Muscle layer of colon (tissue), 2 donors: ENCODE data around the gene PPP5C.
"Not testable (repeated sequence)": the region's sequence is repeated elsewhere in the genome, so short reads cannot be mapped to it uniquely, and the experiment has no call there.

ENCODE experiments used
- H3K27ac ChIP-seq: one replicate; pipeline ENCODE4 v1.7.0; 2013; ENCODE audit warnings: low read depth, mild to moderate bottlenecking, low read length, moderate library complexity
- H3K27me3 ChIP-seq, 2 donors: one replicate each; pipeline ENCODE4 v1.7.0; 2013; ENCODE audit warnings: low read length in 2 of 2, mild to moderate bottlenecking in 2 of 2; ENCODE audit not compliant: insufficient read depth in 2 of 2, control insufficient read depth in 1 of 2
- H3K36me3 ChIP-seq: one replicate; pipeline ENCODE4 v1.7.0; 2013; ENCODE audit warnings: mild to moderate bottlenecking, low read length; ENCODE audit not compliant: insufficient read depth
- H3K4me1 ChIP-seq: one replicate; pipeline ENCODE4 v1.7.0; 2013; ENCODE audit warnings: mild to moderate bottlenecking, low read length; ENCODE audit not compliant: insufficient read depth
- H3K4me3 ChIP-seq, 2 donors: one replicate each; pipeline ENCODE4 v1.7.0; 2013; ENCODE audit warnings: low read length in 2 of 2, low read depth in 1 of 2, mild to moderate bottlenecking in 1 of 2, moderate library complexity in 1 of 2
- H3K9ac ChIP-seq: one replicate; pipeline ENCODE4 v1.7.0; 2013; ENCODE audit warnings: low read length
- H3K9me3 ChIP-seq: one replicate; pipeline ENCODE4 v1.7.0; 2013; ENCODE audit warnings: mild to moderate bottlenecking, low read length
- donor health status: abdominal sarcoma.
- donor health status: Adenocarcinoma of cecum.

The PPP5C gene

DNA sequence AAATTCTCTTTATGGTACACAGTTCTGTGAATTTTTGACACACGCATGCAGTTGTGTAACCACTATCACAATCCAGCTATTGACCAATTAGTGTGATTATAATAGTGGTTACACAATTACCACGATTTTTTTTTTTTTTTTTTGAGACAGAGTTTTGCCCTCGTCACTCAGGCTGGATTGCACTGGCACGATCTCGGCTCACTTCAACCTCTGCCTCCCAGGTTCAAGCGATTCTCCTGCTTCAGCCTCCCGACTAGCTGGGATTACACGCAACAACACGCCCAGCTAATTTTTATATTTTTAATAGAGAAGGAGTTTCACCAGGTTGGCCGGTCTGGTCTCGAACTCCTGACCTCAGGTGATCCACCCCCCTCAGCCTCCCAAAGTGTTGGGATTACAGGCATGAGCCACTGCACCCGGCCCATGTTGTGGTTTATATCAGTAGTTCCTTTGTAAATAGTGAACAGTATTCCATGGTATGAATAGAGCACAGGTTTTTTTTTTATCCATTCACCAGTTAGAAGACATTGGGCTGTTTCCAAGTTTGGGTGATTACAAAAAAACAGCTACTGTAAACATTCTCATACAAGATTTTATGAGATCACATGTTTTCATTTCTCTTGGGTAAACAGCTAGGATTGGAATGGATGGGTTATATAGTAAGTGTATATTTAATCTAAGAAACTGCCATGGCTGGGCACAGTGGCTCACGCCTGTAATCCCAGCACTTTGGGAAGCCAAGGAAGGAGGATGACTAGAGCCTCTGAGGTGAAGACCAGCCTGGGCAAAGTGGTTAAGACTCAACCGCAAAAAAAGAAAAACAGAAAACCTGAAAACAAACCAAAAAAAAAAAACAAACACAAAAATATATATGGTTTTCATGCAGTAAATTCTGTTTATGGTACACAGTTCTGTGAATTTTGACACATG, 33.1 kb upstream of the PPP5C start:
- H3K36me3 ChIP-seq = peaks cover 41% of the 10 kb centered on the region
- H3K27ac ChIP-seq, H3K9me3 ChIP-seq, H3K9ac ChIP-seq, H3K4me3 ChIP-seq, H3K4me1 ChIP-seq, H3K27me3 ChIP-seq: not testable (repeated sequence)

DNA sequence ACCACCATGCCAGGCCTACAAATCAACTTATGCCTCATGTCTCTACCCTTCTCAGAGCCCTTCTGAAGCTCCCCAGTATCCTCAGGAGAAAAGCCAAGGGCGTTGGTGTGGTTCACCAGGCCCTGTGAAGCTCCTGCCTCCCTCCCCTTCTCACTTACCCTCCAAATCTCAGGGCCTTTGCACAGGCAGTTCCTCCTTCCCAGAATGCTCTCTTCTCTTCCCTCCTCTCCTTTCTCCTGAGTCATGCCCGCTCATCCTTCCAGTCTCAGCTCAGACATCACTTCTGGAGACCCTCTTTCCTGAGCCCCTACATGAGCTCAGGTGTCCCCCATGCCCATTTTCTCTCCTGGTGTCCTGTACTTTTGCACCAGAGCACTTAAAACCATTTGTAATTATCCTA, 29.5 kb upstream of the PPP5C start:
- Histone ChIP-seq H3K27me3 (no peaks in the 10 kb centered on the region), H3K36me3 (peaks cover 45% of the 10 kb centered on the region), H3K9me3 (no peaks in the 10 kb centered on the region), H3K4me3 (no peak overlapping the region), H3K9ac (no peak overlapping the region), H3K27ac (no peak overlapping the region), H3K4me1 (no peaks in the 10 kb centered on the region)

DNA sequence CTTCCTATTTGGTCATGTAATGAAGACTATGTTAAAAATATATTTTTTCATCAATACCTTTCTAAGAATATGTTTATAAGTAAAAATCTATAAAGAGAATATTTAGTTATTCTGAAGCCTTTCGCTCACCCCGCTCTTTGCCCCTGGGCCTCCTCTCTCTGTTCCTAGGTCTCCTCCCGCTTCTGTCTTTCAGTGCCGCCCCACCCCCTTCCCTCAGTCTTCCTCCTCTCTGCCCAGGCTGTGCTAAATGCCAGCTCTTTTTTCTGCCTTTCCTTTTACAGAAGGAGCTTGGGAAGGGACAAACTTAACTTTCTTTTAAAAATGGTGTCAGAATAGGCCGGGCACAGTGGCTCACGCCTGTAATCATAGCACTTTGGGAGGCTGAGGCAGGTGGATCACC, 27.3 kb upstream of the PPP5C start:
- Histone ChIP-seq H3K4me3 (no peak overlapping the region), H3K9ac (no peak overlapping the region), H3K36me3 (peaks cover 55% of the 10 kb centered on the region), H3K27me3 (no peaks in the 10 kb centered on the region), H3K27ac (no peak overlapping the region), H3K4me1 (no peaks in the 10 kb centered on the region), H3K9me3 (no peaks in the 10 kb centered on the region)

DNA sequence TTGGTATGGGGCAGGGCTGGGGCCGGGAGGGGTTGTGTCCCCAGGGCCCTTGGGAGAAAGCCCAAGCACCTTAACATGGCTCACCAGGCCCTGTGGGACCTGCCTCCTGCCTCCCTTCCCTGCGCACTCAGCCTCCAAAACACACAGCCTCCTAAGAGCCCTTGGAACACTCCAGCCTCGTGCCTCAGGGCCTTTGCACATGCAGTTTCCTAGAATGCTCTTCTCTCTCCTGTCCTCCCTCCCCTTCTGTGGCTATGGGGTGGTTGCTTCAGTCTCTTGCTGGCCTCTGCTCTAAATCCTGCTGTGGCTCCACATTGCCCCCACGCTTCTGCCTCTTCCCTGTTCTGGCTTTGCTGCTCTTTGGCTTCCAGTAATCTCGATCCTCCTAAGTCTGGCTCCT, 26.3 kb upstream of the PPP5C start:
- no peak overlapping the region for H3K4me3 ChIP-seq
- H3K9ac ChIP-seq = no peak overlapping the region
- peaks cover 61% of the 10 kb centered on the region for H3K36me3 ChIP-seq
- H3K4me1 ChIP-seq = no peaks in the 10 kb centered on the region
- no peaks in the 10 kb centered on the region for H3K9me3 ChIP-seq
- H3K27me3 ChIP-seq = no peaks in the 10 kb centered on the region
- no peak overlapping the region for H3K27ac ChIP-seq

DNA sequence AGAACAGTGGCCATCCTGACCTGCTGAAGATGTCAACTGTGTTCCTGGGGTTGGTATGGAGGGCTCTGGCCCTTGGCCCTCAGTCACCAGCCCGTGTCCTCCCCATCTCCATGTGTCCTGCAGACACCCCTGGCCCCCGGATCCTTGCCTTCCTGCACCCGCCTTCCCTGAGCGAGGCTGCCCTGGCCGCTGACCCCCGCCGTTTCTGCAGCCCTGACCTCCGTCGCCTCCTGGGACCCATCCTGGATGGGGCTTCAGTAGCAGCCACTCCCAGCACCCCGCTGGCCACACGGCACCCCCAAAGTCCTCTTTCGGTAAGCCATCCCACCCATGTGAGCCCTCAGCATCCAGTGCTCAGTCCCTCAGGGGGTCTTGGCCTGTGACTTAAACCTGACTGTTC, 25.2 kb upstream of the PPP5C start:
- Histone ChIP-seq H3K36me3 (peaks cover 72% of the 10 kb centered on the region), H3K27me3 (no peaks in the 10 kb centered on the region), H3K9ac (no peak overlapping the region), H3K27ac (no peak overlapping the region), H3K4me3 (no peak overlapping the region), H3K9me3 (no peaks in the 10 kb centered on the region), H3K4me1 (no peaks in the 10 kb centered on the region)

DNA sequence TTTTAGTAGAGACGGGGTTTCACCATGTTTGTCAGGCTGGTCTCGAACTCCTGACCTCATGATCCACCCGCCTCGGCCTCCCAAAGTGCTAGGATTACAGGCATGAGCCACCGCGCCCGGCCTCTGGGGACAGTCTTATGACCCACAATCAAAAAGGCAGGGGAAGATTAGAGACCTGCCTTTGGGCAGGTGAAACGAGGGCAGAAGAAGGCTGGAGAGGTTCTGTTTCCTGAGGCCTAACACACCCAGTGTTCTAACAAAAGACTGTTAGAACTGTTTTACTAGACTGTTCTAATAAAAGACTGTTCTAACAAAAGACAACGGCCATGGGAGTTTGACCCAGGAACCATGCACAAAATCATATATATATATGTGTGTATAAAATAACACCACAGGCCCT, 23.7 kb upstream of the PPP5C start:
- H3K27ac ChIP-seq, H3K27me3 ChIP-seq, H3K9ac ChIP-seq, H3K4me1 ChIP-seq, H3K9me3 ChIP-seq, H3K4me3 ChIP-seq: not testable (repeated sequence)
- peaks cover 73% of the 10 kb centered on the region for H3K36me3 ChIP-seq

DNA sequence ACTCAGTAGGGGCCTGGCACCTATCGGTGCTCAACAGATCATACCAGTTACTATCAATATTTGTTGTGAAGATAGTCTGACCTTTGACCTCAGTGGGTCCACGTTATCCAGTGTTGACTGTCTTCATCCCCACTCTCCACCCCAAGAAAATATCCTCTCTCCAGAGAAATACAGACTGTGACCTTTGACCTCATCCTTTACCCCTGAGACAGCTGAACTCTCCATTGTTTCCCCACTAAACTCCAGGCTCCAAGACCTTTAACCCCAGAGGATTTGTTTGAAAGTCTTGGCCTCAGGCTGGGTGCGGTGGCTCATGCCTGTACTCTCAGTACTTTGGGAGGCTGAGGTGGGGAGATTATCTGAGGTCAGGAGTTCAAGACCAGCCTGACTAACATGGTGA, 22.6 kb upstream of the PPP5C start:
- Histone ChIP-seq H3K9ac (no peak overlapping the region), H3K36me3 (peaks cover 77% of the 10 kb centered on the region), H3K27ac (no peak overlapping the region), H3K9me3 (peaks cover 8% of the 10 kb centered on the region), H3K4me3 (no peak overlapping the region), H3K4me1 (no peaks in the 10 kb centered on the region), H3K27me3 (no peaks in the 10 kb centered on the region)

DNA sequence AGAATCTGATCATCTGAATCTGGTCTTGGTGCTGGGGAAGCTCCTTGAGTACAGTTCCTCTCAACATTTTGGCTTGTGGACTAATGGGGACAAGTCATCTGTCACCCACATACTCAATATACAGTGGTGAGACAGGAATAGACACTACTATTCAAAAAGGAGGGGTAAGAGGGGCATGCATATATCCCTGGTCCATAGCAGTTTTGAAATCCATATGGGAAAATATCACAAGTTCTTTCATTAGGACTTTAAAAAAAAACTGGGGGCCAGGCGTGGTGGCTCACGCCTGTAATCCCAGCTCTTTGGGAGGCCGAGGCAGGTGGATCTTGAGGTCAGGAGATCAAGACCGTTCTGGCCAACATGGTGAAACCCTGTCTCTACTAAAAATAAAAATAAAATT, 20.3 kb upstream of the PPP5C start:
- Histone ChIP-seq H3K27ac (no peak overlapping the region), H3K4me1 (no peaks in the 10 kb centered on the region), H3K27me3 (no peaks in the 10 kb centered on the region), H3K36me3 (peaks cover 83% of the 10 kb centered on the region), H3K9ac (no peak overlapping the region), H3K4me3 (no peak overlapping the region), H3K9me3 (peaks cover 8% of the 10 kb centered on the region)

DNA sequence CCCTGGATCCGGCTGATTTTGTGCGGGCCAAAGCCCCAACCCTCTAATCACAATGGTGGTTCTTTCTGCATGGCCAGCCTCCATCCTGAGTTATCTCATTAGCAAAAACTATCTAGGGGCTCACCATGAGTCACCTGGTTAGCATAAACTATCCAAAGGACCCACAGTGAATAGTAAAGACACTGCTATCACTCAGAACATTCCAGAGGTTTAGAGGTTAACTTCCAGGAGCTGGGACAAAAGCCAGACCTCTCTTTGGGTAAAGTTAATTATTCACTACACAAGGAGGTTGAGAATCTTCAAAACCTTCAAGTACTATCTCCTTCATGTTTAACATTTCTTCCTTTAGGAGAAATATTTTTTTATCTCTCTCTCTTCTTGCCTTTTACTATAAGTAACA, 18.8 kb upstream of the PPP5C start:
- H3K36me3 ChIP-seq = peaks cover 80% of the 10 kb centered on the region
- H3K9me3 ChIP-seq = peaks cover 8% of the 10 kb centered on the region
- H3K9ac ChIP-seq = no peak overlapping the region
- no peaks in the 10 kb centered on the region for H3K4me1 ChIP-seq
- no peak overlapping the region for H3K27ac ChIP-seq
- no peak overlapping the region for H3K4me3 ChIP-seq
- no peaks in the 10 kb centered on the region for H3K27me3 ChIP-seq

DNA sequence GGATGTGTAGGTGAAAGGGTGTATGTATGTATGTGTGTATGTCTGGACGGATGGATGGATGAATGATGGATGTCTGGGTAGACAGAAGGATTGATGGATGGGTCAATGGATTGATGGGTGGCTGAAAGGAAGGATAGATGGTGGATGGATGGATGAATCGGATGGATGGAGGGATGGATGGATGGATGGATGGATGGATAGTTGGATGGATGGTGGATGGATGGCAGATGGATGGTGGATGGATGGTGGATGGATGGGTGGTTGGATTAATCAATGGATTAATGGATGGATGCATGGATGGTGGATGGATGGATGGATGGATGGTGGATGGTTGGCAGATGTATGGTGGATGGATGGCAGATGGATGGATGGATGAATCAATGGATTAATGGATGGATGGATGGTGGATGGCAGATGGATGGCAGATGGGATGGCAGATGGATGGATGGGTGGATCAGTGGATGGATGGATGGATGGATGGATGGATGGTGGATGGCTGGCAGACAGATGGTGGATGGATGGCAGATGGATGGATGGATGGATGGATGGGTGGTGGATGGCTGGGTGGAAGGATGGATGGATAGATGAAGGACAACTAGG, 16.5 kb upstream of the PPP5C start:
- Histone ChIP-seq H3K9me3 (peaks cover 8% of the 10 kb centered on the region), H3K4me1 (no peaks in the 10 kb centered on the region), H3K4me3 (no peak overlapping the region), H3K27me3 (no peaks in the 10 kb centered on the region), H3K27ac (no peak overlapping the region), H3K9ac (no peak overlapping the region), H3K36me3 (peaks cover 61% of the 10 kb centered on the region)

DNA sequence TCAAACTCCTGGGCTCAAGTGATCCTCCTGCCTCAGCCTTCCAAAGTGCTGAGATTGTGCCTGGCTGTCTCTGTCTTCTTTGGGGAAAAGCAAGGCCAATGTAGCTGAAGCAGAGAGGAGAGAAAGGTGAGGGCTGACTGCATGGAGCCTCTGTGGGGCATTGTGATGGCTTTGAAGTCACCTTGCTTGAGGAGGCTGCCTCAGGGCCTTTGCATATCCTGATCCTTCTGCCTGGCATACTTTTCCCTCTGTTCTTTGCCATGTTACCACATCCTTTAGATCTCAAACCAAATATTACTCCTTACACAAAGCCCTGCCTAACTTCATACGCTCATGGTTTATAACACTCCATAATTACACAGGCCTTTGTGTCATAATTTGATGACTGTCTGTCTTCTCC, 9.4 kb upstream of the PPP5C start:
- H3K4me1 ChIP-seq = no peaks in the 10 kb centered on the region
- H3K27me3 ChIP-seq = no peaks in the 10 kb centered on the region
- H3K27ac ChIP-seq = no peak overlapping the region
- H3K9me3 ChIP-seq = no peaks in the 10 kb centered on the region
- no peak overlapping the region for H3K4me3 ChIP-seq
- H3K36me3 ChIP-seq = peaks cover 31% of the 10 kb centered on the region
- no peak overlapping the region for H3K9ac ChIP-seq

DNA sequence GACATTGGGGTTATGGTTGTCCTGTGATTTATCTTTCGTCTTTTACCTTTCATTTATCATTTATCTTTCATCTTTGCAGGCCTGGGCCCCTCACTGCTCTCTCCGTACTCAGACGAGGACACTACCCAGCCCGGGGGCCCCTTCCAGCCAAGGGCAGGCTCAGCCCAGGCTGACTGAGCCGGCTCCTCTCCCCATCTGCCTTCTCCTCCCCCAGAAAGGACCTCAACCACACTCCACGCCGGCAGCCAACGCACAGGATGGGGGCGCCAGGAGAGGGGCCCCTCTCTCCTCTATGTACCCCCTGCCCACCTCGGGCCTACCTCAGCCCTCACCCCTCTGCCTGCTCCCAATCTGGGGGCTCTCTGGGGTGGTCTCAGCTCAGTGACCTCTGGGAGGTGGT, 7.4 kb upstream of the PPP5C start:
- H3K9ac ChIP-seq = no peak overlapping the region
- no peaks in the 10 kb centered on the region for H3K27me3 ChIP-seq
- no peaks in the 10 kb centered on the region for H3K4me1 ChIP-seq
- H3K4me3 ChIP-seq = no peak overlapping the region
- H3K36me3 ChIP-seq = peaks cover 31% of the 10 kb centered on the region
- H3K9me3 ChIP-seq = no peaks in the 10 kb centered on the region
- H3K27ac ChIP-seq = no peak overlapping the region
